B cell (primary cell): Measurements from ENCODE around the gene TGM3. TPM values are rescaled to one million over a fixed set of nuclear protein-coding genes. Genes with fewer than 3 reads are reported as not detected.

Source experiments
- ATAC-seq: fragments of 200-7000 bp; cut with Tn5 transposase; one replicate; pipeline ENCODE4 v1.10.0; 2021; ENCODE audit warnings: low read depth, mild to moderate bottlenecking, moderate number of reproducible peaks, moderate library complexity
- CTCF ChIA-PET: fragments of 350-600 bp; sonication (Branson Sonifier 250); formaldehyde crosslinking; loops from one replicate; lab custom pipeline; 2021; ENCODE audit warnings: antibody characterized with exemption, inconsistent platforms; lab: Charles Lee
- POLR2A ChIA-PET: fragments of 350-600 bp; sonication (Branson Sonifier 250); formaldehyde crosslinking; loops from one replicate; lab custom pipeline; 2021; ENCODE audit warnings: antibody characterized with exemption; lab: Charles Lee
- DNase-seq: peaks from one replicate; pipeline ENCODE4 v3.0.0; 2013
- H2AFZ ChIP-seq: 2 replicates; pipeline ENCODE4 v1.6.1; 2012; ENCODE audit warnings: mild to moderate bottlenecking, low read depth, low read length; ENCODE audit not compliant: insufficient read depth, poor library complexity, severe bottlenecking
- H3K27ac ChIP-seq, 2 donors: 1 replicate in 1 of 2; 2 replicates in 1 of 2; pipeline ENCODE4 v1.5.1; 2012 to 2013; ENCODE audit warnings: low read length in 2 of 2, mild to moderate bottlenecking in 2 of 2, moderate library complexity in 1 of 2
- H3K27me3 ChIP-seq, 4 experiments: fragments of 200-600 bp in 1 of 4; sonication (generic) in 1 of 4; replicated peaks in 1 of 4; 1 replicate in 2 of 4; 2 replicates in 2 of 4; pipeline versions ENCODE4 v1.6.1 to v1.7.0; 2013 to 2016; ENCODE audit warnings: low read length in 3 of 4, mild to moderate bottlenecking in 2 of 4, mixed read lengths in 1 of 4, moderate library complexity in 1 of 4; ENCODE audit not compliant: insufficient read depth in 4 of 4, control insufficient read depth in 3 of 4; ENCODE audit errors: control extremely low read depth in 1 of 4
- H3K36me3 ChIP-seq, 2 experiments: replicated peaks in 1 of 2; 1 replicate in 1 of 2; 2 replicates in 1 of 2; pipeline versions ENCODE4 v1.6.1 to v1.7.1; 2013; ENCODE audit warnings: low read length in 1 of 2; ENCODE audit not compliant: insufficient read depth in 2 of 2, control insufficient read depth in 1 of 2; ENCODE audit errors: control extremely low read depth in 1 of 2, extremely low read depth in 1 of 2
- H3K4me1 ChIP-seq, 2 donors: fragments of 200-600 bp in 1 of 2; sonication (generic) in 1 of 2; 1 replicate in 1 of 2; 2 replicates in 1 of 2; pipeline versions ENCODE4 v1.5.1 to v1.6.1; 2013 to 2017; ENCODE audit warnings: low read length in 2 of 2; ENCODE audit not compliant: control insufficient read depth in 2 of 2, insufficient read depth in 2 of 2
- H3K4me2 ChIP-seq: replicated peaks from 2 replicates; pipeline ENCODE3; 2012; ENCODE audit warnings: mild to moderate bottlenecking, low read depth, low read length; ENCODE audit not compliant: poor library complexity, severe bottlenecking
- H3K4me3 ChIP-seq, 5 experiments: fragments of 200-600 bp in 1 of 5; sonication (generic) in 1 of 5; 1 replicate in 3 of 5; 2 replicates in 2 of 5; pipeline versions ENCODE4 v1.5.1 to v1.7.0; 2011 to 2016; ENCODE audit warnings: low read length in 4 of 5, mild to moderate bottlenecking in 4 of 5, low read depth in 2 of 5, control low read depth in 1 of 5, moderate library complexity in 1 of 5; ENCODE audit not compliant: insufficient read depth in 1 of 5; ENCODE audit errors: control extremely low read depth in 1 of 5, extremely low read depth in 1 of 5
- H3K79me2 ChIP-seq: fragments of 200-600 bp; sonication (generic); one replicate; pipeline ENCODE4 v1.6.0; 2016; ENCODE audit warnings: low read length; ENCODE audit not compliant: control insufficient read depth, insufficient read depth
- H3K9ac ChIP-seq: fragments of 200-600 bp; sonication (generic); 2 replicates; pipeline ENCODE4 v1.6.1; 2017; ENCODE audit warnings: mild to moderate bottlenecking, low read length, moderate library complexity
- H3K9me3 ChIP-seq, 3 donors: one replicate each; pipeline versions ENCODE4 v1.6.1 to v1.7.1; 2013; ENCODE audit warnings: low read length in 2 of 3; ENCODE audit not compliant: control insufficient read depth in 2 of 3, insufficient read depth in 1 of 3; ENCODE audit errors: control extremely low read depth in 1 of 3
- H4K20me1 ChIP-seq: 2 replicates; pipeline ENCODE4 v1.6.0; 2012; ENCODE audit warnings: mild to moderate bottlenecking, low read length; ENCODE audit not compliant: insufficient read depth, control insufficient read depth, poor library complexity, severe bottlenecking
- H3K27ac Mint-ChIP-seq: one replicate; pipeline ENCODE4 v1.8.0; 2021; ENCODE audit warnings: mixed read lengths
- H3K27me3 Mint-ChIP-seq: one replicate; pipeline ENCODE4 v1.8.0; 2021; ENCODE audit warnings: mixed read lengths
- H3K4me1 Mint-ChIP-seq: one replicate; pipeline ENCODE4 v1.8.0; 2021; ENCODE audit warnings: mixed read lengths
- H3K4me3 Mint-ChIP-seq: one replicate; pipeline ENCODE4 v1.8.0; 2021; ENCODE audit warnings: mixed read lengths
- H3K9me3 Mint-ChIP-seq: one replicate; pipeline ENCODE4 v1.8.0; 2022; ENCODE audit warnings: mixed read lengths; ENCODE audit not compliant: insufficient read depth
- CTCF ChIP-seq: fragments of 200-600 bp; IDR thresholded peaks from one replicate; pipeline ENCODE4 v1.8.0; 2022; ENCODE audit warnings: antibody characterized with exemption, mild to moderate bottlenecking
- EZH2 ChIP-seq: IDR thresholded peaks from 2 replicates; pipeline ENCODE4 v1.6.1; 2012; ENCODE audit warnings: borderline replicate concordance, low read depth, mild to moderate bottlenecking, moderate library complexity, low read length; ENCODE audit not compliant: insufficient read depth, poor library complexity, severe bottlenecking
- WGBS: methylation state at CpG from one replicate; pipeline ENCODE4 v1.1.5; 2013; ENCODE audit warnings: missing lambda C conversion rate; ENCODE audit not compliant: insufficient coverage; 5-methylcytosine and 5-hydroxymethylcytosine counted together
- intact Hi-C: fragments of 100-400 bp; cut with micrococcal nuclease; formaldehyde crosslinking; loops from one replicate; pipeline ENCODE4 v1.10.0; 2022
- polyA plus RNA-seq: library from polyadenylated mRNA; depleted of rRNA; stranded (reverse); fragments of >200 nt; gene quantifications from 2 replicates; pipeline ENCODE4 v1.2.3, GENCODE V29; 2012
- total RNA-seq, 2 donors: library from RNA; stranded (reverse); fragments of 120-200 nt in 1 of 2; gene quantifications; 1 replicate in 1 of 2; 2 replicates in 1 of 2; pipeline versions ENCODE4 v1.2.3 to v1.2.4, GENCODE V29; 2013 to 2022

TGM3 gene
- total and polyA plus RNA-seq, 2 donors (not counting 1 experiment from before 2014, with no cell fraction given), result not detected

DNA sequence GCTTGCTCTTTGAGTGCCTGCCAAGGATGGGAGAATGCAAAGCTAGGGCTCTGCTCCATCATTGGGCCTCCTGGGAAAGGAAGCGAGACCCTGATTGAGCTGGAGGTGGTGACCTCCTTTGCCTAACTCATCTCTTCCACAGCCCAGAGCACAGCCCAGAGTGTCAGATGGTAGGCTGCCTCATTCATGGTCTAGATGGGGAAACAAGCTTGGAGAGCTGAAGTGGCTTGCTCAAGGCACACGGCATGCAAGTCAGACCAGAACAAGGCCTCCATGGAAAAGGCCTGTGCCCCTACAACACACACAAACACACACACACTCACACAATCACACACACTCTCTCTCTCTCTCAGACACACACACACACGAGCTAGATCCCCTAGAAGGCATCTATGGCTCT, 17.5 kb downstream of the TGM3 start:
- CTCF ChIA-PET, result interaction anchor here (0.8 to 1.0 kb wide), 2 partner anchors 141 to 307 kb away, joined by 3 read pairs; no protein-coding TSS in a partner anchor
- ATAC-seq (no peak), DNase-seq (no peak)
- Histone ChIP-seq H3K27me3 (peaks cover 0 to 4% (median 0%) of the 10 kb centered on the region in 4 experiments), H3K4me3 (no peak overlapping the region), H3K36me3 (no peaks in the 10 kb centered on the region), H2AFZ (no peak overlapping the region), H3K27ac (no peak overlapping the region), H4K20me1 (no peaks in the 10 kb centered on the region), H3K9me3 (peaks cover 0 to 3% (median 0%) of the 10 kb centered on the region in 3 donors), H3K9ac (no peak overlapping the region), H3K79me2 (no peaks in the 10 kb centered on the region), H3K4me1 (no peaks in the 10 kb centered on the region), H3K4me2 (no peak overlapping the region)
- TF ChIP-seq CTCF (no peak), EZH2 (no peak)
- POLR2A ChIA-PET, result no interaction called here
- Mint-ChIP-seq H3K9me3 (no peaks in the 10 kb centered on the region), H3K27ac (no peak overlapping the region), H3K4me3 (no peak overlapping the region), H3K4me1 (no peaks in the 10 kb centered on the region), H3K27me3 (peaks cover 10% of the 10 kb centered on the region)
- WGBS, result 80% methylated on average over 1 of the region's 3 CpGs
- intact Hi-C loops, result no loop called here

- 78% methylated on average over 8 of the region's 8 CpGs for WGBS
- Histone ChIP-seq H3K27me3 (peaks cover 0 to 5% (median under 1%) of the 10 kb centered on the region in 4 experiments), H3K9me3 (peaks cover 0 to 6% (median 0%) of the 10 kb centered on the region in 3 donors), H3K9ac (no peak overlapping the region), H2AFZ (no peak overlapping the region), H3K27ac (no peak overlapping the region), H4K20me1 (no peaks in the 10 kb centered on the region), H3K4me3 (no peak overlapping the region), H3K36me3 (no peaks in the 10 kb centered on the region), H3K4me1 (no peaks in the 10 kb centered on the region), H3K79me2 (no peaks in the 10 kb centered on the region), H3K4me2 (no peak overlapping the region)
- Mint-ChIP-seq H3K27me3 (peaks cover 5% of the 10 kb centered on the region), H3K4me3 (no peak overlapping the region), H3K4me1 (no peaks in the 10 kb centered on the region), H3K27ac (no peak overlapping the region), H3K9me3 (peaks cover 5% of the 10 kb centered on the region)
- ATAC-seq (no peak), DNase-seq (no peak)
- ChIA-PET CTCF (interaction anchor here (0.7 kb wide), 1 partner anchor 10 kb away, joined by 3 read pairs; no protein-coding TSS in a partner anchor), POLR2A (no interaction called here)
- TF ChIP-seq CTCF (no peak), EZH2 (no peak)
- intact Hi-C loops, result no loop called here
These were observed 19.1 kb downstream of the TGM3 start for GRCh38 chr20:2314759-2315439.
